WI38 (cell line): ENCODE results near the gene SETD2.

Experiments used
- H3K4me3 ChIP-seq: 2 replicates; pipeline ENCODE4 v1.5.1; 2011; ENCODE audit warnings: low read depth, mild to moderate bottlenecking, control low read depth, low read length
- CTCF ChIP-seq: IDR thresholded peaks from 2 replicates; pipeline ENCODE4 v1.5.1; 2012; ENCODE audit warnings: low read depth, mild to moderate bottlenecking, control low read depth, low read length

Gene SETD2

GRCh38 chr3:47012342-47013230, 151.3 kb downstream of the SETD2 start:
- no peak overlapping the region for H3K4me3 ChIP-seq
- TF ChIP-seq CTCF, result no peak

- no peak overlapping the region for H3K4me3 ChIP-seq
- TF ChIP-seq CTCF, result no peak
Measured at GRCh38 chr3:47011371-47011770, 152.5 kb downstream of the SETD2 start.

GRCh38 chr3:47010910-47011309, 153.0 kb downstream of the SETD2 start:
- TF ChIP-seq CTCF, result no peak
- H3K4me3 ChIP-seq, result no peak overlapping the region

GRCh38 chr3:47010111-47010712, 153.7 kb downstream of the SETD2 start:
- peak overlapping the region; percentile 55; the same call in 1 of the 2 replicates for H3K4me3 ChIP-seq

GRCh38 chr3:47009225-47010110, 154.4 kb downstream of the SETD2 start:
- TF ChIP-seq CTCF, result no peak
- peak overlapping the region; percentile 55 for H3K4me3 ChIP-seq

More at GRCh38 chr3:47010111-47010712, 153.7 kb downstream of the SETD2 start:
- TF ChIP-seq CTCF, result no peak

- H3K4me3 ChIP-seq, result peak overlapping the region; percentile 55
- TF ChIP-seq CTCF, result no peak
Measured at GRCh38 chr3:47008851-47009224, 155.1 kb downstream of the SETD2 start.
